Peyer's patch (tissue), 4 donors: Measurements from ENCODE around the gene LRRC73.

Source experiments
- CTCF ChIP-seq, 6 experiments: fragments of 450-650 bp in 4 of 6; fragments of 200-600 bp in 2 of 6; sonication (generic) in 1 of 6; IDR thresholded peaks; one replicate each; pipeline ENCODE4 v1.5.1; 2017 to 2019; ENCODE audit warnings: antibody characterized with exemption in 6 of 6, mild to moderate bottlenecking in 3 of 6, moderate library complexity in 1 of 6
- POLR2A ChIP-seq, 2 donors: fragments of 450-650 bp; IDR thresholded peaks; one replicate each; pipeline ENCODE4 v1.5.1; 2017; ENCODE audit warnings: antibody characterized with exemption in 2 of 2, mild to moderate bottlenecking in 2 of 2, moderate library complexity in 2 of 2

GRCh38 chr6:43494321-43494720 is 15.8 kb downstream of the LRRC73 start:
- TF ChIP-seq CTCF (IDR thresholded peaks at IDR 0.05): no peak
- no peak for TF ChIP-seq POLR2A (IDR thresholded peaks at IDR 0.05)
